WTC11 (cell line): ENCODE measurements around the gene BMPR1B. TPM values are rescaled to one million over a fixed set of nuclear protein-coding genes. Genes with fewer than 3 reads are reported as not detected.

Experiments
- ATAC-seq: fragments of 200-7000 bp; cut with Tn5 transposase; 2 replicates; pipeline ENCODE4 v1.10.0; 2021; ENCODE audit warnings: mild to moderate bottlenecking, moderate library complexity
- CTCF ChIA-PET: fragments of 300-600 bp; sonication (Branson Sonifier 250); formaldehyde crosslinking; loops from one replicate; lab custom pipeline; 2021; ENCODE audit warnings: antibody characterized with exemption; lab: Charles Lee
- POLR2A ChIA-PET: fragments of 350-600 bp; sonication (Branson Sonifier 250); formaldehyde crosslinking; loops from one replicate; lab custom pipeline; 2021; ENCODE audit warnings: antibody characterized with exemption; lab: Charles Lee
- DNase-seq: peaks from one replicate; pipeline ENCODE4 v3.0.0; 2021; ENCODE audit warnings: low spot score
- H3K27ac Mint-ChIP-seq: 2 replicates; pipeline ENCODE4 v1.8.0; 2021; ENCODE audit warnings: mixed read lengths
- H3K27me3 Mint-ChIP-seq: 2 replicates; pipeline ENCODE4 v1.8.0; 2021; ENCODE audit warnings: low read depth, mild to moderate bottlenecking, moderate library complexity, mixed read lengths
- H3K36me3 Mint-ChIP-seq: 2 replicates; pipeline ENCODE4 v1.8.0; 2021; ENCODE audit warnings: mixed read lengths
- H3K4me1 Mint-ChIP-seq: 2 replicates; pipeline ENCODE4 v1.8.0; 2022; ENCODE audit warnings: mixed read lengths
- H3K4me3 Mint-ChIP-seq: 2 replicates; pipeline ENCODE4 v1.8.0; 2021; ENCODE audit warnings: mild to moderate bottlenecking, moderate library complexity, mixed read lengths
- H3K9me3 Mint-ChIP-seq: 2 replicates; pipeline ENCODE4 v1.8.0; 2021; ENCODE audit warnings: mixed read lengths
- E2F5 ChIP-seq: sonication (generic); formaldehyde crosslinking; IDR thresholded peaks from 2 replicates; pipeline ENCODE4 v1.8.1; 2022; ENCODE audit warnings: mild to moderate bottlenecking, moderate library complexity, missing genetic modification reagents
- GABPB1 ChIP-seq: sonication (generic); formaldehyde crosslinking; IDR thresholded peaks from 2 replicates; pipeline ENCODE4 v1.8.1; 2023; ENCODE audit warnings: mild to moderate bottlenecking, missing genetic modification reagents
- HMGXB4 ChIP-seq: sonication (generic); formaldehyde crosslinking; IDR thresholded peaks from 2 replicates; pipeline ENCODE4 v1.8.1; 2023; ENCODE audit warnings: mild to moderate bottlenecking, moderate library complexity, missing genetic modification reagents
- NR2C2 ChIP-seq: sonication (generic); formaldehyde crosslinking; IDR thresholded peaks from 2 replicates; pipeline ENCODE4 v1.8.0; 2022; ENCODE audit warnings: mild to moderate bottlenecking, missing genetic modification reagents
- TP53 ChIP-seq: sonication (generic); formaldehyde crosslinking; IDR thresholded peaks from 2 replicates; pipeline ENCODE4 v1.8.1; 2023; ENCODE audit warnings: mild to moderate bottlenecking, missing genetic modification reagents
- ZNF232 ChIP-seq: sonication (generic); formaldehyde crosslinking; IDR thresholded peaks from 2 replicates; pipeline ENCODE4 v1.8.0; 2022; ENCODE audit warnings: mild to moderate bottlenecking, missing genetic modification reagents
- ZNF263 ChIP-seq: sonication (generic); formaldehyde crosslinking; IDR thresholded peaks from 2 replicates; pipeline ENCODE4 v1.8.1; 2022; ENCODE audit warnings: low read depth, mild to moderate bottlenecking, moderate library complexity, missing genetic modification reagents
- total RNA-seq: library from RNA; stranded (reverse); gene quantifications from 3 replicates; pipeline ENCODE4 v1.2.3, GENCODE V29; 2021
- TF ChIP-seq, protein P1 (sequence below): sonication (generic); formaldehyde crosslinking; IDR thresholded peaks from 2 replicates; pipeline ENCODE4 v1.8.1; 2023; ENCODE audit warnings: mild to moderate bottlenecking, missing genetic modification reagents, moderate library complexity
- TF ChIP-seq, protein P2 (sequence below): sonication (generic); formaldehyde crosslinking; IDR thresholded peaks from 2 replicates; pipeline ENCODE4 v1.8.0; 2022; ENCODE audit warnings: missing genetic modification reagents
- TF ChIP-seq, protein P3 (sequence below): fragments of 250-450 bp; sonication (Bioruptor Pico); IDR thresholded peaks from 2 replicates; pipeline ENCODE4 v1.9.0; 2021; ENCODE audit warnings: mild to moderate bottlenecking

BMPR1B gene
- total RNA-seq, 1 experiment from 2014 or later = 0.77 TPM

- no peaks in the 10 kb centered on the region for H3K36me3 Mint-ChIP-seq
- ChIA-PET CTCF (no interaction called here), POLR2A (no interaction called here)
- no peaks in the 10 kb centered on the region for H3K27me3 Mint-ChIP-seq
- H3K27ac Mint-ChIP-seq = no peak overlapping the region
- no peaks in the 10 kb centered on the region for H3K9me3 Mint-ChIP-seq
- TF ChIP-seq, protein P1, sequence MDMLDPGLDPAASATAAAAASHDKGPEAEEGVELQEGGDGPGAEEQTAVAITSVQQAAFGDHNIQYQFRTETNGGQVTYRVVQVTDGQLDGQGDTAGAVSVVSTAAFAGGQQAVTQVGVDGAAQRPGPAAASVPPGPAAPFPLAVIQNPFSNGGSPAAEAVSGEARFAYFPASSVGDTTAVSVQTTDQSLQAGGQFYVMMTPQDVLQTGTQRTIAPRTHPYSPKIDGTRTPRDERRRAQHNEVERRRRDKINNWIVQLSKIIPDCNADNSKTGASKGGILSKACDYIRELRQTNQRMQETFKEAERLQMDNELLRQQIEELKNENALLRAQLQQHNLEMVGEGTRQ = no peak
- no peak for TF ChIP-seq ZNF263
- TF ChIP-seq, protein P2, sequence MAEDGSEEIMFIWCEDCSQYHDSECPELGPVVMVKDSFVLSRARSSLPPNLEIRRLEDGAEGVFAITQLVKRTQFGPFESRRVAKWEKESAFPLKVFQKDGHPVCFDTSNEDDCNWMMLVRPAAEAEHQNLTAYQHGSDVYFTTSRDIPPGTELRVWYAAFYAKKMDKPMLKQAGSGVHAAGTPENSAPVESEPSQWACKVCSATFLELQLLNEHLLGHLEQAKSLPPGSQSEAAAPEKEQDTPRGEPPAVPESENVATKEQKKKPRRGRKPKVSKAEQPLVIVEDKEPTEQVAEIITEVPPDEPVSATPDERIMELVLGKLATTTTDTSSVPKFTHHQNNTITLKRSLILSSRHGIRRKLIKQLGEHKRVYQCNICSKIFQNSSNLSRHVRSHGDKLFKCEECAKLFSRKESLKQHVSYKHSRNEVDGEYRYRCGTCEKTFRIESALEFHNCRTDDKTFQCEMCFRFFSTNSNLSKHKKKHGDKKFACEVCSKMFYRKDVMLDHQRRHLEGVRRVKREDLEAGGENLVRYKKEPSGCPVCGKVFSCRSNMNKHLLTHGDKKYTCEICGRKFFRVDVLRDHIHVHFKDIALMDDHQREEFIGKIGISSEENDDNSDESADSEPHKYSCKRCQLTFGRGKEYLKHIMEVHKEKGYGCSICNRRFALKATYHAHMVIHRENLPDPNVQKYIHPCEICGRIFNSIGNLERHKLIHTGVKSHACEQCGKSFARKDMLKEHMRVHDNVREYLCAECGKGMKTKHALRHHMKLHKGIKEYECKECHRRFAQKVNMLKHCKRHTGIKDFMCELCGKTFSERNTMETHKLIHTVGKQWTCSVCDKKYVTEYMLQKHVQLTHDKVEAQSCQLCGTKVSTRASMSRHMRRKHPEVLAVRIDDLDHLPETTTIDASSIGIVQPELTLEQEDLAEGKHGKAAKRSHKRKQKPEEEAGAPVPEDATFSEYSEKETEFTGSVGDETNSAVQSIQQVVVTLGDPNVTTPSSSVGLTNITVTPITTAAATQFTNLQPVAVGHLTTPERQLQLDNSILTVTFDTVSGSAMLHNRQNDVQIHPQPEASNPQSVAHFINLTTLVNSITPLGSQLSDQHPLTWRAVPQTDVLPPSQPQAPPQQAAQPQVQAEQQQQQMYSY = no peak
- no peak for TF ChIP-seq NR2C2
- no peak for TF ChIP-seq HMGXB4 (CRISPR knock-in tag)
- no peak for DNase-seq
- H3K4me3 Mint-ChIP-seq = no peak overlapping the region
- no peaks in the 10 kb centered on the region for H3K4me1 Mint-ChIP-seq
- no peak for ATAC-seq
Observed at GRCh38 chr4:95091272-95091671, 333.5 kb downstream of the BMPR1B start.

DNA sequence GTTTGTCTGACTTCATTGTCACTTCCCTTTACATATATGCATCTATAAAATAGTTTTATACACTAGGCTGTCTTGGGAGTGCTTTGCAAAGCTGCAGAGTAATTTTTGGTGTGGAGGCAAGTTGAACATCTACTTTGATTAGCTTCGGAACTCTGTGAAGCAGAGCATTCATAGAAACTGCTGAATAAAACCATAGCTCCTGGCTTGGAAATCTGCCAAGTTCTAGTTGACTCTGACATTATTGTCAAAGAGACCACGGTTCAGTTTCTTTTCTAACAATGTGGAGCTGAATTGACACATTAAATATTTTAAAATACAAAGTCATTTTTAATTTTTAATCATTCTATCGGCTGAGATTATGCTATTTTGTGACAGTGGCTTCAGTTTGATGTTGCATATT is 335.0 kb downstream of the BMPR1B start:
- Mint-ChIP-seq H3K4me3 (no peak overlapping the region), H3K27ac (no peak overlapping the region)
- CTCF ChIA-PET = no interaction called here

DNA sequence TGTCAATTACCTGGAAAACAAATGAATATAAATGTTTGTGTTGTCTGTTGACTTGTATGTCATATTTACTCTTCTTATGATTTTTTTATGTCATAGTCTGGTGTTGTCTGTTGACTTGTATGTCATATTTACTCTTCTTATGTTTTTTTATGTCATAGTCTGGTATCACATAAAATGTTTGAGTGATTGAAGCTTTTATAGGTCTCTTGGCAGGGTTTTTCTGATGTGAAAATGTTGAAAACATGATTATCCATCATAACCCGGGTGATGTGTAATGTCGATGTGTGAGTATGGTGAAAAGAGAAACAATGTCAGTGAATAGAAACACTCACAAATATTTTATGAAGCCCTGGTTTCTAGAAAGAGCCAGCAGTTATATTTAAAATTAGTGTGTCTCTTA is 335.7 kb downstream of the BMPR1B start:
- POLR2A ChIA-PET = interaction anchor here (0.6 kb wide), 1 partner anchor 759 kb away, joined by 3 read pairs; no protein-coding TSS in a partner anchor
- ATAC-seq (no peak), DNase-seq (no peak)
- H3K9me3 Mint-ChIP-seq = no peaks in the 10 kb centered on the region
- H3K27me3 Mint-ChIP-seq = no peaks in the 10 kb centered on the region
- H3K27ac Mint-ChIP-seq = no peak overlapping the region
- TF ChIP-seq TP53 (CRISPR knock-in tag) = no peak
- TF ChIP-seq E2F5 (CRISPR knock-in tag) = no peak
- TF ChIP-seq, protein P3, sequence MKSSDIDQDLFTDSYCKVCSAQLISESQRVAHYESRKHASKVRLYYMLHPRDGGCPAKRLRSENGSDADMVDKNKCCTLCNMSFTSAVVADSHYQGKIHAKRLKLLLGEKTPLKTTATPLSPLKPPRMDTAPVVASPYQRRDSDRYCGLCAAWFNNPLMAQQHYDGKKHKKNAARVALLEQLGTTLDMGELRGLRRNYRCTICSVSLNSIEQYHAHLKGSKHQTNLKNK (CRISPR knock-in tag) = no peak
- no peaks in the 10 kb centered on the region for H3K4me1 Mint-ChIP-seq
- no peak overlapping the region for H3K4me3 Mint-ChIP-seq
- CTCF ChIA-PET = no interaction called here
- no peaks in the 10 kb centered on the region for H3K36me3 Mint-ChIP-seq

More for the DNA sequence above, 335.0 kb downstream of the BMPR1B start:
- Mint-ChIP-seq H3K4me1 (no peaks in the 10 kb centered on the region), H3K36me3 (no peaks in the 10 kb centered on the region), H3K27me3 (no peaks in the 10 kb centered on the region), H3K9me3 (no peaks in the 10 kb centered on the region)
- TF ChIP-seq ZNF232 (CRISPR knock-in tag) (no peak), GABPB1 (CRISPR knock-in tag) (no peak)
- ATAC-seq (no peak), DNase-seq (no peak)
- POLR2A ChIA-PET = no interaction called here
